Thoracic aorta (tissue), 2 donors: ENCODE data around the gene TEDC1. TPM values are rescaled to one million over a fixed set of nuclear protein-coding genes. Genes with fewer than 3 reads are reported as not detected.

Experiments used
- ATAC-seq: fragments of 150-250 bp; one replicate; pipeline ENCODE4 v1.8.0; 2017; ENCODE audit warnings: low read depth; ENCODE audit not compliant: insufficient number of reproducible peaks, low FRiP score
- DNase-seq: peaks from one replicate; pipeline ENCODE4 v3.0.0-alpha.2; 2020; ENCODE audit warnings: low spot score
- H3K27ac ChIP-seq, 2 donors: fragments of 200-600 bp; sonication (generic); 1 replicate in 1 of 2; 2 replicates in 1 of 2; pipeline ENCODE4 v1.5.1; 2016; ENCODE audit warnings: mild to moderate bottlenecking in 2 of 2, moderate library complexity in 2 of 2
- H3K27me3 ChIP-seq: fragments of 200-600 bp; sonication (generic); replicated peaks from 2 replicates; pipeline ENCODE4 v1.6.0; 2016; ENCODE audit warnings: mild to moderate bottlenecking; ENCODE audit not compliant: insufficient read depth
- H3K36me3 ChIP-seq: fragments of 200-600 bp; sonication (generic); one replicate; pipeline ENCODE4 v1.5.1; 2016
- H3K4me1 ChIP-seq, 2 donors: fragments of 200-600 bp; sonication (generic); 1 replicate in 1 of 2; 2 replicates in 1 of 2; pipeline versions ENCODE4 v1.5.1 to v1.6.0; 2016; ENCODE audit warnings: low read depth in 2 of 2, mild to moderate bottlenecking in 1 of 2; ENCODE audit not compliant: control insufficient read depth in 1 of 2
- H3K4me3 ChIP-seq: fragments of 200-600 bp; sonication (generic); 2 replicates; pipeline ENCODE4 v1.5.1; 2016; ENCODE audit warnings: mild to moderate bottlenecking
- H3K9me3 ChIP-seq: fragments of 200-600 bp; sonication (generic); 2 replicates; pipeline ENCODE4 v1.5.1; 2016
- total RNA-seq, 2 donors: library from RNA; depleted of rRNA; stranded (reverse); fragments of >200 nt; gene quantifications; one replicate each; pipeline versions ENCODE4 v1.1.0 to v1.2.3, GENCODE V29; 2016
- TF ChIP-seq, protein P1 (sequence below): fragments of 200-600 bp; sonication (generic); IDR thresholded peaks from one replicate; pipeline ENCODE4 v1.5.1; 2019; ENCODE audit warnings: antibody characterized with exemption

The TEDC1 gene
- total RNA-seq, 2 donors from 2014 or later: 7.8 to 42.1 TPM

DNA sequence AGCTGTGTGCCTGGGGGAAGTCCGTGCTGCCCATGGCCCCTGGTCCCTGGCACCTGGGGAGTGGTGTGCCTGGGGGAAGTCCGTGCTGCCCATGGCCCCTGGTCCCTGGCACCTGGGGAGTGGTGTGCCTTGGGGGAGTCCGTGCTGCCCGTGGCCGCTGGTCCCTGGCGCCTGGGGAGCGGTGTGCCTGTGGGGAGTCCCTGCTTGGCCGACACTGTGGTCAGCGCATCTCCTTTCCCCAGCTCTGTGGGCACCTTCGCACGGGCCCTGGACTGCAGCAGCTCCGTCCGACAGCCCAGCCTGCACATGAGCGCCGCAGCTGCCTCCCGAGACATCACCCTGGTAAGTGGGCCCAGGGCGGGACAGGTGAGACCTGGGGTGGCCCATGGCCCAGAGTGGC is 30.9 kb upstream of the TEDC1 start:
- TF ChIP-seq, protein P1, sequence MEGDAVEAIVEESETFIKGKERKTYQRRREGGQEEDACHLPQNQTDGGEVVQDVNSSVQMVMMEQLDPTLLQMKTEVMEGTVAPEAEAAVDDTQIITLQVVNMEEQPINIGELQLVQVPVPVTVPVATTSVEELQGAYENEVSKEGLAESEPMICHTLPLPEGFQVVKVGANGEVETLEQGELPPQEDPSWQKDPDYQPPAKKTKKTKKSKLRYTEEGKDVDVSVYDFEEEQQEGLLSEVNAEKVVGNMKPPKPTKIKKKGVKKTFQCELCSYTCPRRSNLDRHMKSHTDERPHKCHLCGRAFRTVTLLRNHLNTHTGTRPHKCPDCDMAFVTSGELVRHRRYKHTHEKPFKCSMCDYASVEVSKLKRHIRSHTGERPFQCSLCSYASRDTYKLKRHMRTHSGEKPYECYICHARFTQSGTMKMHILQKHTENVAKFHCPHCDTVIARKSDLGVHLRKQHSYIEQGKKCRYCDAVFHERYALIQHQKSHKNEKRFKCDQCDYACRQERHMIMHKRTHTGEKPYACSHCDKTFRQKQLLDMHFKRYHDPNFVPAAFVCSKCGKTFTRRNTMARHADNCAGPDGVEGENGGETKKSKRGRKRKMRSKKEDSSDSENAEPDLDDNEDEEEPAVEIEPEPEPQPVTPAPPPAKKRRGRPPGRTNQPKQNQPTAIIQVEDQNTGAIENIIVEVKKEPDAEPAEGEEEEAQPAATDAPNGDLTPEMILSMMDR: no peak
- no peak for ATAC-seq

DNA sequence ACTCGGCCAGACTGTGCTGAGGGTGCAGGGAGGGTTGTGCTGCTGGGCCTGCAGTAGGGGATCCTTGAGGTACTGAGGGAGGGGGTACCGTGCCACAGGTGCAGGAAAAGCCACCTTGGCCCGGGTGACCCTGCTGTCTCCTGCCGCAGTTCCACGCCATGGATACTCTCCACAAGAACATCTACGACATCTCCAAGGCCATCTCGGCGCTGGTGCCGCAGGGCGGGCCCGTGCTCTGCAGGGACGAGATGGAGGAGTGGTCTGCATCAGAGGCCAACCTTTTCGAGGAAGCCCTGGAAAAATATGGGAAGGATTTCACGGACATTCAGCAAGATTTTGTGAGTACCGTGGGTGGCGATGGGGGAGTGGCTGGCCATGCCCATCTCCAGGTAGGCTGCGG is 30.4 kb upstream of the TEDC1 start:
- DNase-seq (no peak), ATAC-seq (no peak)
- no peak overlapping the region for H3K27ac ChIP-seq
- TF ChIP-seq, protein P1: no peak
- no peaks in the 10 kb centered on the region for H3K27me3 ChIP-seq
- H3K4me1 ChIP-seq: no peaks in the 10 kb centered on the region
- peaks cover 38% of the 10 kb centered on the region for H3K36me3 ChIP-seq
- no peaks in the 10 kb centered on the region for H3K9me3 ChIP-seq
- no peak overlapping the region for H3K4me3 ChIP-seq

More for the DNA sequence above, 30.9 kb upstream of the TEDC1 start:
- H3K4me3 ChIP-seq: no peak overlapping the region
- no peaks in the 10 kb centered on the region for H3K9me3 ChIP-seq
- peaks cover 39% of the 10 kb centered on the region for H3K36me3 ChIP-seq
- H3K27me3 ChIP-seq: no peaks in the 10 kb centered on the region
- H3K27ac ChIP-seq: no peak overlapping the region
- DNase-seq: no peak
- H3K4me1 ChIP-seq: no peaks in the 10 kb centered on the region

DNA sequence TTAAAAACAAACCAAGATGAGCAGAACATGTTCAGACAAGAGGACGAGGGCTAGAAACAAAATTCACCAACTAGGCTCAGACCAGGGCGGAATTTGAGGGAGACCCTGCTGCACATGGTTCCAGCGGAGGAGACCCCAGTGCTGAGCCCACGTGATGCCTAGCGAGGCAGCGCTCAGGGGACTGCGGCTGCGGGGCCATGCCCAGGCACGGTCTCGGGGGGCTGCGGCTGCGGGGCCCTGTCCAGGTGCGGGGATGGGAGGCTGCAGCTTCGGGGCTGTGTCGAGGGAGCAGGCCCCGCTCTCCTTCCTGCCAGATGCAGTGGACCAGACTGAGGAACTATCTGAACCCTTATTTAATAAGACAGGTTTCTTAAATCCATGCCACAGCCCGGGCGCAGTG is 29.1 kb upstream of the TEDC1 start:
- Histone ChIP-seq H3K4me1 (no peaks in the 10 kb centered on the region), H3K27me3 (no peaks in the 10 kb centered on the region), H3K36me3 (peaks cover 36% of the 10 kb centered on the region), H3K4me3 (no peak overlapping the region), H3K9me3 (no peaks in the 10 kb centered on the region), H3K27ac (no peak overlapping the region)
- TF ChIP-seq, protein P1: no peak
- ATAC-seq (no peak), DNase-seq (no peak)

DNA sequence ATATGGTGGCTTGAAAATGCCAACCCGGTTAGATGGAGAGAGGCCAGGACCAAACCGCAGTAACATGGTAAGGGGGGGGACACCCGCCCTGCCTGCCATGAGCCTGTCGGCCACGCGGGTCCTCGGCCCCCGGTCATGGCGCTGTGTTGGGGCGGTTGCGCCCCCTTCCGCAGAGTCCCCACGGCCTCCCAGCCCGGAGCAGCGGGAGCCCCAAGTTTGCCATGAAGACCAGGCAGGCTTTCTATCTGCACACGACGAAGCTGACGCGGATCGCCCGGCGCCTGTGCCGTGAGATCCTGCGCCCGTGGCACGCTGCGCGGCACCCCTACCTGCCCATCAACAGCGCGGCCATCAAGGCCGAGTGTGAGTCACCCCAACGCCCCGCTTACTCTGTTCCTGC is 26.5 kb upstream of the TEDC1 start:
- Histone ChIP-seq H3K27me3 (no peaks in the 10 kb centered on the region), H3K9me3 (no peaks in the 10 kb centered on the region), H3K36me3 (peaks cover 26% of the 10 kb centered on the region), H3K4me3 (no peak overlapping the region), H3K27ac (no peak overlapping the region), H3K4me1 (peaks cover 12 to 18% of the 10 kb centered on the region in 2 donors)
- no peak for ATAC-seq
- no peak for DNase-seq
- TF ChIP-seq, protein P1: no peak

DNA sequence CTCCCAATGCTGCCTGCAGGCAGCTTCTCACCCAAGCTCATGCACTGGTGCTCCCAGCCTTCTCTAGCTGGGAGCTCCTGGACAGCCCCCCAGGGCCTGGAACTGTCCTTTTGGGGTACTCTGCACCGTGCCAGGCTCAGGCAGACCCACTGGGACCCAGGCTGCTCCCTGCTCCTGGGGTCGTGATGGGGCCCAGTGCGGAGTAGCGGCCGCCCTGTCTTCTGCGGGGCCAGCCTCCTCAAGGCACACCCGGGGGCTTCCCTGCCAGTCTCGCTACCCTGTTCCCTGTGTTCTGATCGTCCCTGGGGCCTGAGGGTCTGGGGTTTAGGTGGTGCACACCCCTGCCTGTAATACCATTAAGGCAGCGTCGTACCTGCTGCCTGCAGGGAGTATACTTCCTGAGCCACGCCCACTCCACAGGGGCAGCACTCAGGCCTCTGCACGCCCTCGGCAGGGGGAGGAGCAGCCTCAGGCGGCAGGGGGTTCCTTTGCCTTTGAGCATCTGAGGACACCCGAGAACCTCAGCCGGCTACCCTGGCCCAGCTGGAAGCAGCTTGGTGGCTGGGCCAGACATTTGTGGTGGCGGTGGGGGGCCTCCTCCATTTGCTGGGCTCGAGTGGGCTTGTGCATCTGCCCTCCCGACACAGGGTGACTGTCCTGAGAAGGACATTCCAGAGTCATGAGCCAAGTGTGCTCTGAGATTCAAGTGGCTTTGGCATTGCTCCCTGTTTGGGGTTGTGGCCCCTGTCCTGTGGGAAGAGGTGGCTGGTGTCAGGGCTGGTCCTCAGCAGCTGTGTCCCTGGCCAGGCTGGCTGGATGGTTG is 25.6 kb upstream of the TEDC1 start:
- Histone ChIP-seq H3K36me3 (peaks cover 26% of the 10 kb centered on the region), H3K9me3 (no peaks in the 10 kb centered on the region), H3K4me3 (no peak overlapping the region), H3K27me3 (no peaks in the 10 kb centered on the region), H3K27ac (no peak overlapping the region), H3K4me1 (peaks cover 12 to 21% of the 10 kb centered on the region in 2 donors)
- DNase-seq (no peak), ATAC-seq (no peak)
- TF ChIP-seq, protein P1: no peak
